Activated B cell treated with CpG ODN at 0.5 μM for 24 hours (primary cell): ENCODE data around the gene POFUT2. TPM values are rescaled to one million over a fixed set of nuclear protein-coding genes. Genes with fewer than 3 reads are reported as not detected.

Source experiments
- ATAC-seq: fragments of 200-7000 bp; cut with Tn5 transposase; one replicate; pipeline ENCODE4 v1.10.0; 2021; ENCODE audit warnings: low read depth, mild to moderate bottlenecking, moderate library complexity
- CTCF ChIA-PET: fragments of 350-600 bp; sonication (Branson Sonifier 250); formaldehyde crosslinking; loops from one replicate; lab custom pipeline; 2021; ENCODE audit warnings: antibody characterized with exemption; lab: Charles Lee
- POLR2A ChIA-PET: fragments of 350-600 bp; sonication (Branson Sonifier 250); formaldehyde crosslinking; loops from one replicate; lab custom pipeline; 2021; ENCODE audit warnings: antibody characterized with exemption; lab: Charles Lee
- DNase-seq: peaks from one replicate; pipeline ENCODE4 v3.0.0; 2022
- H3K27ac Mint-ChIP-seq: one replicate; pipeline ENCODE4 v1.8.0; 2020; ENCODE audit warnings: mixed read lengths
- H3K27me3 Mint-ChIP-seq: one replicate; pipeline ENCODE4 v1.8.0; 2021; ENCODE audit warnings: mixed read lengths
- H3K36me3 Mint-ChIP-seq: one replicate; pipeline ENCODE4 v1.8.0; 2021; ENCODE audit warnings: low read depth, mixed read lengths
- H3K4me1 Mint-ChIP-seq: one replicate; pipeline ENCODE4 v1.8.0; 2021; ENCODE audit warnings: mixed read lengths
- H3K4me3 Mint-ChIP-seq: one replicate; pipeline ENCODE4 v1.8.0; 2020; ENCODE audit warnings: mild to moderate bottlenecking, mixed read lengths
- H3K9me3 Mint-ChIP-seq: one replicate; pipeline ENCODE4 v1.8.0; 2020; ENCODE audit warnings: mixed read lengths
- intact Hi-C: fragments of 100-400 bp; cut with micrococcal nuclease; formaldehyde crosslinking; loops from one replicate; pipeline ENCODE4 v1.15.1; 2024
- total RNA-seq: library from RNA; stranded (reverse); gene quantifications from 2 replicates; pipeline ENCODE4 v1.2.3, GENCODE V29; 2022
- TF ChIP-seq, protein P1 (sequence below): fragments of 200-600 bp; IDR thresholded peaks from one replicate; pipeline ENCODE4 v1.8.0; 2022; ENCODE audit warnings: antibody characterized with exemption, mild to moderate bottlenecking

The POFUT2 gene
- total RNA-seq, 1 donor from 2014 or later = 21.4 TPM

DNA sequence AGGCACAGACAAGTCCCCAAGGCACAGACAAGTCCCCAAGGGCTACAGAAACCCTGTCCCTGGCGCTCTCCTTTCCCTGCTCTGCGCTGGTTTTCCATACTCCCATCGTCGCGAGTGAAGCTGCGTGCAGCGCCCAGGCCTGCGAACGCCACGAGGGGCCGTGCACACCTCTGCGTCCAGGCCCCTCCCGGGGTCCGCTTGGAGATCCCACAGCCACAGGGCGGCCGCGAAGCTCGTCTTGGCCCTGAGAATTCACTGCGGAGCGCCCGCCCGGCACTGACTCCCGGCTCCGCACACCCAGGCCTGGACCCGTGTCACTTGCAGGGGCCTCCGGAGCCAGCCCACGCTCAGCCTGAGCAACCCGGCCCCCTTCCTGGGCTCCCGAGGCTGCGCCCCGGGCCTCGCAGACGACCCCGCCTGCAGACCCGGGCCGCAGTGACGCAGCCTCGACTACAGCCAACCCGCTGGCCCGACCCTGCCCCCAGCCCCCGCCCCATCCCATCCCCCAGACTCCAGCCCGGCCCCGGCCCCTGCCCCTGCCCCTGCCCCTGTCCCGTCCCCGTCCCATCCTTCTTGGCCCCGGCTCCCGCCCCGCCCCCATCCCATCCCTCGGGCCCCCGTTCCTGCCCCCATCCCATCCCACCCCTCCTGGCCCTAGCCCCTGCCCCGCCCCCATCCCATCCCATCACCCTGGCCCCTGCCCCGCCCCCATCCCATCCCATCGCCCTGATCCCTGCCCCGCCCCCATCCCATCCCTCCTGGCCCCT lies 841 bp downstream of the POFUT2 start:
- H3K27ac Mint-ChIP-seq = no peak overlapping the region
- peak overlapping the region; percentile 88 for H3K4me3 Mint-ChIP-seq
- no peaks in the 10 kb centered on the region for H3K27me3 Mint-ChIP-seq
- H3K36me3 Mint-ChIP-seq = peaks cover 34% of the 10 kb centered on the region
- TF ChIP-seq, protein P1, sequence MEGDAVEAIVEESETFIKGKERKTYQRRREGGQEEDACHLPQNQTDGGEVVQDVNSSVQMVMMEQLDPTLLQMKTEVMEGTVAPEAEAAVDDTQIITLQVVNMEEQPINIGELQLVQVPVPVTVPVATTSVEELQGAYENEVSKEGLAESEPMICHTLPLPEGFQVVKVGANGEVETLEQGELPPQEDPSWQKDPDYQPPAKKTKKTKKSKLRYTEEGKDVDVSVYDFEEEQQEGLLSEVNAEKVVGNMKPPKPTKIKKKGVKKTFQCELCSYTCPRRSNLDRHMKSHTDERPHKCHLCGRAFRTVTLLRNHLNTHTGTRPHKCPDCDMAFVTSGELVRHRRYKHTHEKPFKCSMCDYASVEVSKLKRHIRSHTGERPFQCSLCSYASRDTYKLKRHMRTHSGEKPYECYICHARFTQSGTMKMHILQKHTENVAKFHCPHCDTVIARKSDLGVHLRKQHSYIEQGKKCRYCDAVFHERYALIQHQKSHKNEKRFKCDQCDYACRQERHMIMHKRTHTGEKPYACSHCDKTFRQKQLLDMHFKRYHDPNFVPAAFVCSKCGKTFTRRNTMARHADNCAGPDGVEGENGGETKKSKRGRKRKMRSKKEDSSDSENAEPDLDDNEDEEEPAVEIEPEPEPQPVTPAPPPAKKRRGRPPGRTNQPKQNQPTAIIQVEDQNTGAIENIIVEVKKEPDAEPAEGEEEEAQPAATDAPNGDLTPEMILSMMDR = no peak
- intact Hi-C loops = loop anchor here (5.0 kb wide), 3 partner anchors 255 to 470 kb away; partner anchors contain the start of genes PCBP3, SLC19A1 and SUMO3
- POLR2A ChIA-PET = interaction anchor here (1.0 to 1.1 kb wide), 2 partner anchors 9 to 469 kb away, joined by 5 to 9 read pairs; no protein-coding TSS in a partner anchor
- ATAC-seq = no peak
- CTCF ChIA-PET = interaction anchor here (1.0 kb wide), 1 partner anchor 533 kb away, joined by 3 read pairs; no protein-coding TSS in a partner anchor
- peaks cover 13% of the 10 kb centered on the region for H3K4me1 Mint-ChIP-seq
- no peak for DNase-seq
- no peaks in the 10 kb centered on the region for H3K9me3 Mint-ChIP-seq

GRCh38 chr21:45285266-45285931 lies 2.3 kb downstream of the POFUT2 start:
- DNase-seq = no peak
- no peak for ATAC-seq
- TF ChIP-seq, protein P1 = no peak
- ChIA-PET POLR2A (no interaction called here), CTCF (no interaction called here)
- Mint-ChIP-seq H3K4me1 (peaks cover 13% of the 10 kb centered on the region), H3K9me3 (no peaks in the 10 kb centered on the region), H3K4me3 (peak overlapping the region; percentile 59), H3K36me3 (peaks cover 48% of the 10 kb centered on the region), H3K27ac (no peak overlapping the region), H3K27me3 (no peaks in the 10 kb centered on the region)
- intact Hi-C loops = loop anchor here (5.0 kb wide), 3 partner anchors 257 to 468 kb away; partner anchors contain the start of genes PCBP3, SLC19A1 and SUMO3

- TF ChIP-seq, protein P1 = no peak
- Mint-ChIP-seq H3K36me3 (peaks cover 58% of the 10 kb centered on the region), H3K9me3 (no peaks in the 10 kb centered on the region), H3K4me3 (no peak overlapping the region), H3K27me3 (no peaks in the 10 kb centered on the region), H3K27ac (no peak overlapping the region), H3K4me1 (peaks cover 13% of the 10 kb centered on the region)
- no peak for DNase-seq
- CTCF ChIA-PET = no interaction called here
- ATAC-seq = no peak
- POLR2A ChIA-PET = no interaction called here
- intact Hi-C loops = no loop called here
These were observed 3.3 kb downstream of the POFUT2 start for GRCh38 chr21:45284456-45284741.

- intact Hi-C loops = no loop called here
- TF ChIP-seq, protein P1 = no peak
- Mint-ChIP-seq H3K4me1 (peaks cover 11% of the 10 kb centered on the region), H3K9me3 (no peaks in the 10 kb centered on the region), H3K4me3 (no peak overlapping the region), H3K27ac (no peak overlapping the region), H3K36me3 (peaks cover 60% of the 10 kb centered on the region), H3K27me3 (no peaks in the 10 kb centered on the region)
- CTCF ChIA-PET = no interaction called here
- ATAC-seq (no peak), DNase-seq (no peak)
- POLR2A ChIA-PET = no interaction called here
These were observed 3.9 kb downstream of the POFUT2 start for GRCh38 chr21:45283611-45284455.
